KMS-11 (cell line): ENCODE measurements around the gene BEST1.

ENCODE experiments used
- H2AFZ ChIP-seq: fragments of 200-600 bp; sonication (generic); 2 replicates; pipeline ENCODE4 v1.6.1; 2016; ENCODE audit warnings: antibody characterized with exemption, mixed run types, low read depth
- H3K27ac ChIP-seq: fragments of 200-600 bp; sonication (generic); 2 replicates; pipeline ENCODE4 v1.6.1; 2016; ENCODE audit warnings: mild to moderate bottlenecking, mixed run types
- H3K27me3 ChIP-seq: fragments of 200-600 bp; sonication (generic); 2 replicates; pipeline ENCODE4 v1.6.1; 2017; ENCODE audit warnings: mild to moderate bottlenecking, low read depth, mixed run types, moderate library complexity; ENCODE audit not compliant: insufficient read depth
- H3K36me3 ChIP-seq: fragments of 200-600 bp; sonication (generic); 2 replicates; pipeline ENCODE4 v1.6.1; 2017; ENCODE audit warnings: mild to moderate bottlenecking, mixed run types; ENCODE audit not compliant: insufficient read depth
- H3K4me1 ChIP-seq: fragments of 200-600 bp; sonication (generic); 2 replicates; pipeline ENCODE4 v1.6.1; 2016; ENCODE audit warnings: mild to moderate bottlenecking, low read depth, mixed run types; ENCODE audit not compliant: poor library complexity, severe bottlenecking
- H3K4me2 ChIP-seq: fragments of 200-600 bp; sonication (generic); 2 replicates; pipeline ENCODE4 v1.7.0; 2016; ENCODE audit warnings: mild to moderate bottlenecking, mixed run types
- H3K4me3 ChIP-seq: fragments of 200-600 bp; sonication (generic); IDR thresholded peaks from 2 replicates; pipeline ENCODE4 v1.6.1; 2017; ENCODE audit warnings: low read depth, low read length, mixed read lengths; ENCODE audit not compliant: insufficient read depth
- H3K79me2 ChIP-seq: fragments of 200-600 bp; sonication (generic); 2 replicates; pipeline ENCODE4 v1.6.1; 2016; ENCODE audit warnings: low read depth, mixed run types; ENCODE audit not compliant: insufficient read depth
- H3K9ac ChIP-seq: fragments of 200-600 bp; sonication (generic); 2 replicates; pipeline ENCODE4 v1.6.1; 2016; ENCODE audit warnings: mild to moderate bottlenecking, mixed run types
- H4K20me1 ChIP-seq: fragments of 200-600 bp; sonication (generic); 2 replicates; pipeline ENCODE4 v1.6.1; 2016; ENCODE audit warnings: mild to moderate bottlenecking, mixed run types; ENCODE audit not compliant: insufficient read depth
- TF ChIP-seq, protein P1 (sequence below): fragments of 200-600 bp; sonication (generic); conservative IDR thresholded peaks from 2 replicates; pipeline ENCODE4 v1.6.1; 2017; ENCODE audit warnings: low read depth, mild to moderate bottlenecking, antibody characterized with exemption, low read length, moderate library complexity, mixed read lengths

Gene BEST1

GRCh38 chr11:61922539-61922938 lies 27.6 kb upstream of the BEST1 start:
- no peaks in the 10 kb centered on the region for H3K36me3 ChIP-seq
- no peaks in the 10 kb centered on the region for H3K27me3 ChIP-seq
- no peak overlapping the region for H3K27ac ChIP-seq
- H2AFZ ChIP-seq, result no peak overlapping the region
- H3K9ac ChIP-seq, result no peak overlapping the region
- H3K4me2 ChIP-seq, result no peak overlapping the region
- H4K20me1 ChIP-seq, result no peaks in the 10 kb centered on the region
- H3K4me1 ChIP-seq, result peaks cover 5% of the 10 kb centered on the region
- TF ChIP-seq, protein P1, sequence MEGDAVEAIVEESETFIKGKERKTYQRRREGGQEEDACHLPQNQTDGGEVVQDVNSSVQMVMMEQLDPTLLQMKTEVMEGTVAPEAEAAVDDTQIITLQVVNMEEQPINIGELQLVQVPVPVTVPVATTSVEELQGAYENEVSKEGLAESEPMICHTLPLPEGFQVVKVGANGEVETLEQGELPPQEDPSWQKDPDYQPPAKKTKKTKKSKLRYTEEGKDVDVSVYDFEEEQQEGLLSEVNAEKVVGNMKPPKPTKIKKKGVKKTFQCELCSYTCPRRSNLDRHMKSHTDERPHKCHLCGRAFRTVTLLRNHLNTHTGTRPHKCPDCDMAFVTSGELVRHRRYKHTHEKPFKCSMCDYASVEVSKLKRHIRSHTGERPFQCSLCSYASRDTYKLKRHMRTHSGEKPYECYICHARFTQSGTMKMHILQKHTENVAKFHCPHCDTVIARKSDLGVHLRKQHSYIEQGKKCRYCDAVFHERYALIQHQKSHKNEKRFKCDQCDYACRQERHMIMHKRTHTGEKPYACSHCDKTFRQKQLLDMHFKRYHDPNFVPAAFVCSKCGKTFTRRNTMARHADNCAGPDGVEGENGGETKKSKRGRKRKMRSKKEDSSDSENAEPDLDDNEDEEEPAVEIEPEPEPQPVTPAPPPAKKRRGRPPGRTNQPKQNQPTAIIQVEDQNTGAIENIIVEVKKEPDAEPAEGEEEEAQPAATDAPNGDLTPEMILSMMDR, result no peak
- no peaks in the 10 kb centered on the region for H3K79me2 ChIP-seq
- no peak overlapping the region for H3K4me3 ChIP-seq

DNA sequence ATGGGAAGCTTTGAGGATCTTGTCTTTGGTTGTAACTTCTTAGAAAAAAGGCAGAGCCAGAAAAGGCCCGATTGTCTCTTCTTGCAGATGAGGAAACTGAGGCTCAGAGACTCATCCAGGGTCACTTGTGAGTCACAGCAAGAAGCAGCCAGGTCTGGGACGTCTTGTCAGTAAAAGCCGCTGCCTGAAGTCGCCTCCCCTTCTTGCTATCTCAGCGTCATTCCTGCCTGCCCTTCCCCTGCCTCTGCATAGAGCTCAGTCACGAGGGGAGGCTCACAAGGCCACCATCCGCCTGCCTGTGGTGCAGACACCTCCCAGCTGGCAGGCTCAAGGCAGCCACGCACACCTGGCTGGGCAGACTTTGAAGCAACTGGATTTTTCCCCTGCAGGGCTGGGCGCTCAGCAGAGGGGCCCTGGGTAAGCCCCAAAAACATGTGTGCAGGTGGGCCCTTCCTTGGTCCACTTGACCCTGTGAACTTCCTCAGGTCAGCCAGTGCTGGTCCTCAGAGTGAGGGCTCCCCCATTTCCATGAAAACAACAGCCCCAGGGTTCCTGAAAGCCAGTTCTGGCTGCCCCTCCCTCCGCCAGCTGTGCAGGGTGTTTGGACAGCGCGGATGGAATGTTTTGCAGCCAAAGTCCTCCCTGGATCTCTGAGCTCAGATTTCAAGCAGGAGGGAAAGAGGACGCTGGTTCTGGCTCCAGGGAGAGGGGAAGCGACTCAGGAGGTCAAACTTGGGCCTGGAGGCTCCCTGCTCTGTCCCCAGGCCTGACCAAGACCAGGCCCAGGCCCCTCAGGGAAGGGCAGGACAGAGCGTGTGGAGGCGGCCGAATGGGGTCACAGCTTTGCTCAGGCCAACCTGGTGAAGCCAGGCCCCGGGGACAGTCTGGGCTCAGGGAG lies 26.7 kb upstream of the BEST1 start:
- TF ChIP-seq, protein P1, result no peak

DNA sequence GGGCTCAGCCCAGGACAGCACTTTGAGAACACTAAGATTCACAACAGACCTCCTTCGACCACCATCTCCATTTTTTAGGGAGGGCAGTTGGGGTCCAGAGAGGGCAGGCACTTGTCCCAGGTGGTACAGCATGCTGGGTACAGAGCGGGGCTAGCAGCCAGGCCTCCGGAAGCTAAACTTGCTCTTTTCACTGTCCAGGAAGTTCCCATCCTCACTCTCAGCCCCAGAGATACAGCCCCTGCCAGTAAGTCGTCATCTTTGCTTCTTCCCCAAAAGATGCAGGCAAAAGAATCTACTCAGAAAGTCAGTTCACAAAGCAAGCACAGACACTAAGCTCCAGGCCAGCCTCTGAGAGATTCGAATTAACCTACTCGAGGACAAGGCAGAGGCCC lies 26.1 kb upstream of the BEST1 start:
- H2AFZ ChIP-seq, result no peak overlapping the region
- H3K4me3 ChIP-seq, result no peak overlapping the region
- H3K27ac ChIP-seq, result no peak overlapping the region
- no peaks in the 10 kb centered on the region for H4K20me1 ChIP-seq
- TF ChIP-seq, protein P1, result no peak
- no peak overlapping the region for H3K4me2 ChIP-seq
- H3K27me3 ChIP-seq, result no peaks in the 10 kb centered on the region
- no peaks in the 10 kb centered on the region for H3K79me2 ChIP-seq
- no peaks in the 10 kb centered on the region for H3K4me1 ChIP-seq
- H3K36me3 ChIP-seq, result no peaks in the 10 kb centered on the region
- no peak overlapping the region for H3K9ac ChIP-seq

More for the DNA sequence above, 26.7 kb upstream of the BEST1 start:
- Histone ChIP-seq H3K79me2 (no peaks in the 10 kb centered on the region), H3K4me3 (no peak overlapping the region), H4K20me1 (no peaks in the 10 kb centered on the region), H3K4me2 (no peak overlapping the region), H3K36me3 (no peaks in the 10 kb centered on the region), H2AFZ (no peak overlapping the region; the same call in 1 of the 2 replicates), H3K4me1 (no peaks in the 10 kb centered on the region), H3K27ac (no peak overlapping the region), H3K9ac (no peak overlapping the region), H3K27me3 (no peaks in the 10 kb centered on the region)

DNA sequence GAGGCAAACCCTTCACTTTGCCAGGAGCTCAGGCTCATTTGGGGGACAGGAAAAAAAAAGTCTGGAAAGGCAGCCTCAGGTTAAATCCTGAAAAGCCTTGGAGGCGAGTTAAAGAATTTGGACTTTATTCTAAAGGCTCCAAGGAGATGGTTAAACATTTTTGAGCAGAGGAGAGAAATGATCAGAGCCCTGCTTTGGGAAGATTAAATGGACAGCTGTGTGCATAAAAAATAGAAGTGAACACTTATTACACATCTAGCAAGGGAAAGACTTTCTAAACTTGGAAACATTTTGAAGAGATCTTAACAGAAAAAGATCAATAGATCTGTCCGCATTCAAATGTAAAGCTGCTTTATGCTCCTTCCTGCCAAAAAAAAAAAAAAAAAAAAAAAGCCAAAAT lies 24.4 kb upstream of the BEST1 start:
- TF ChIP-seq, protein P1, result no peak
- H4K20me1 ChIP-seq, result no peaks in the 10 kb centered on the region
- no peak overlapping the region for H3K4me2 ChIP-seq
- H2AFZ ChIP-seq, result no peak overlapping the region
- no peak overlapping the region for H3K4me3 ChIP-seq
- no peak overlapping the region for H3K27ac ChIP-seq
- H3K36me3 ChIP-seq, result no peaks in the 10 kb centered on the region
- H3K4me1 ChIP-seq, result no peaks in the 10 kb centered on the region
- no peaks in the 10 kb centered on the region for H3K27me3 ChIP-seq
- no peaks in the 10 kb centered on the region for H3K79me2 ChIP-seq
- no peak overlapping the region for H3K9ac ChIP-seq
